ENCODE results near the gene TH.

DNA sequence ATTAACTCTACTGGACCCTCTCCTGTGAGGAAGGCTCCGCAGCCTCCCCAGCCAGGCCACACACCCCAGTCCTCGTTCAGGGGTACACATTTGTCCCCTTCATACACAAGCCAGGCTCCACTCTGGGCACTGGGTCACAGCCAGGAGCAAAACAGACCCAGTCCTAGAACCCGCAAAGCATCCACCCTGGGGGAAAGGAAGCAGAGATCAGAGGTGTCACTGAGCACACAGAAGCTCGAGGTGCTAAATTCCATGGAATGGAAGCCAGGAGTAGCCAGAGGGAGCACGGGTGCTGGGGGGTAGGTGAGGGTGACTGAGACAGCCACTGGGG, 43.6 kb upstream of the TH start:
- TF ChIP-seq, protein P1, sequence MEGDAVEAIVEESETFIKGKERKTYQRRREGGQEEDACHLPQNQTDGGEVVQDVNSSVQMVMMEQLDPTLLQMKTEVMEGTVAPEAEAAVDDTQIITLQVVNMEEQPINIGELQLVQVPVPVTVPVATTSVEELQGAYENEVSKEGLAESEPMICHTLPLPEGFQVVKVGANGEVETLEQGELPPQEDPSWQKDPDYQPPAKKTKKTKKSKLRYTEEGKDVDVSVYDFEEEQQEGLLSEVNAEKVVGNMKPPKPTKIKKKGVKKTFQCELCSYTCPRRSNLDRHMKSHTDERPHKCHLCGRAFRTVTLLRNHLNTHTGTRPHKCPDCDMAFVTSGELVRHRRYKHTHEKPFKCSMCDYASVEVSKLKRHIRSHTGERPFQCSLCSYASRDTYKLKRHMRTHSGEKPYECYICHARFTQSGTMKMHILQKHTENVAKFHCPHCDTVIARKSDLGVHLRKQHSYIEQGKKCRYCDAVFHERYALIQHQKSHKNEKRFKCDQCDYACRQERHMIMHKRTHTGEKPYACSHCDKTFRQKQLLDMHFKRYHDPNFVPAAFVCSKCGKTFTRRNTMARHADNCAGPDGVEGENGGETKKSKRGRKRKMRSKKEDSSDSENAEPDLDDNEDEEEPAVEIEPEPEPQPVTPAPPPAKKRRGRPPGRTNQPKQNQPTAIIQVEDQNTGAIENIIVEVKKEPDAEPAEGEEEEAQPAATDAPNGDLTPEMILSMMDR (IDR thresholded peaks at IDR 0.05), result no peak
- no peak for TF ChIP-seq POLR2A (IDR thresholded peaks at IDR 0.05)
- TF ChIP-seq POLR2AphosphoS5 (IDR thresholded peaks at IDR 0.05), result no peak

All from breast epithelium (tissue), 3 donors.